HepG2 (cell line): Measurements from ENCODE around the gene CYP2W1. TPM values are rescaled to one million over a fixed set of nuclear protein-coding genes. Genes with fewer than 3 reads are reported as not detected.

Experiments
- BHLHE40 ChIP-seq: IDR thresholded peaks from 2 replicates; pipeline ENCODE4 v1.6.1; 2011; ENCODE audit warnings: low read length, improper control_type of control experiment
- HOXA3 ChIP-seq: sonication (generic); formaldehyde crosslinking; IDR thresholded peaks from 2 replicates; pipeline ENCODE4 v1.5.0; 2020; ENCODE audit warnings: missing genetic modification reagents
- JUND ChIP-seq: sonication (generic); formaldehyde crosslinking; IDR thresholded peaks from 2 replicates; pipeline ENCODE4 v1.8.0; 2022; ENCODE audit warnings: mild to moderate bottlenecking, missing genetic modification reagents
- MBNL3 ChIP-seq: fragments of 250-450 bp; sonication (Bioruptor Pico); conservative IDR thresholded peaks from 2 replicates; pipeline ENCODE4 v1.8.0; 2022; ENCODE audit warnings: mild to moderate bottlenecking, inconsistent platforms
- NR2F2 ChIP-seq: IDR thresholded peaks from 2 replicates; pipeline ENCODE4 v1.6.1; 2012; ENCODE audit warnings: low read depth, inconsistent platforms, borderline replicate concordance
- PRDM4 ChIP-seq: sonication (generic); formaldehyde crosslinking; IDR thresholded peaks from 2 replicates; pipeline ENCODE4 v1.9.0; 2021; ENCODE audit warnings: missing genetic modification reagents, borderline replicate concordance
- SP2 ChIP-seq: sonication (generic); formaldehyde crosslinking; IDR thresholded peaks from 2 replicates; pipeline ENCODE4 v1.5.1; 2020; ENCODE audit warnings: mild to moderate bottlenecking, missing genetic modification reagents
- SP5 ChIP-seq: IDR thresholded peaks from 2 replicates; pipeline ENCODE4 v1.6.1; 2016; ENCODE audit warnings: low read depth, borderline replicate concordance
- ZNF367 ChIP-seq: sonication (generic); formaldehyde crosslinking; IDR thresholded peaks from 2 replicates; pipeline ENCODE4 v1.4.0; 2020; ENCODE audit warnings: missing genetic modification reagents, borderline replicate concordance
- ZNF550 ChIP-seq: sonication (generic); formaldehyde crosslinking; IDR thresholded peaks from 2 replicates; pipeline ENCODE4 v1.4.0; 2020; ENCODE audit warnings: mild to moderate bottlenecking, missing genetic modification reagents, borderline replicate concordance
- ZNF878 ChIP-seq: sonication (generic); formaldehyde crosslinking; IDR thresholded peaks from 2 replicates; pipeline ENCODE4 v1.8.1; 2023; ENCODE audit warnings: mild to moderate bottlenecking, missing genetic modification reagents, moderate library complexity
- polyA plus RNA-seq, 8 experiments: library from polyadenylated mRNA; depleted of rRNA in 3 of 8; stranded (reverse) in 7 of 8; unstranded in 1 of 8; fragments of >200 nt; fragmentation: Illumina TruSeq in 4 of 8; extraction: Trizol in 4 of 8; gene quantifications; 2 replicates each; pipeline versions ENCODE4 v1.2.1 to v1.2.3, GENCODE V29; 2011 to 2016; ENCODE audit warnings: low read depth in 4 of 8, missing spikeins in 1 of 8, mixed read lengths in 1 of 8; ENCODE audit not compliant: insufficient read depth in 1 of 8
- total RNA-seq, 5 experiments: library from RNA; depleted of rRNA; stranded (reverse); fragments of >200 nt; fragmentation: Illumina TruSeq; extraction: Trizol; gene quantifications; 2 replicates each; pipeline ENCODE4 v1.2.3, GENCODE V29; 2016; ENCODE audit warnings: low read depth in 1 of 5
- TF ChIP-seq, protein P1 (sequence below): sonication (generic); formaldehyde crosslinking; IDR thresholded peaks from 2 replicates; pipeline ENCODE4 v1.5.1; 2020; ENCODE audit warnings: missing genetic modification reagents, mild to moderate bottlenecking, borderline replicate concordance
- TF ChIP-seq, protein P2 (sequence below): sonication (generic); formaldehyde crosslinking; IDR thresholded peaks from 2 replicates; pipeline ENCODE4 v1.4.0; 2020; ENCODE audit warnings: missing genetic modification reagents
- TF ChIP-seq, protein P3 (sequence below): sonication (generic); formaldehyde crosslinking; conservative IDR thresholded peaks from 2 replicates; pipeline ENCODE4 v1.4.0; 2020; ENCODE audit warnings: missing genetic modification reagents

The CYP2W1 gene
- total and polyA plus RNA-seq, 2 of the 13 experiments (the other 11 are each of a cell fraction or from before 2014, with no cell fraction given), result 19.5 to 31.7 TPM

- TF ChIP-seq, protein P1, sequence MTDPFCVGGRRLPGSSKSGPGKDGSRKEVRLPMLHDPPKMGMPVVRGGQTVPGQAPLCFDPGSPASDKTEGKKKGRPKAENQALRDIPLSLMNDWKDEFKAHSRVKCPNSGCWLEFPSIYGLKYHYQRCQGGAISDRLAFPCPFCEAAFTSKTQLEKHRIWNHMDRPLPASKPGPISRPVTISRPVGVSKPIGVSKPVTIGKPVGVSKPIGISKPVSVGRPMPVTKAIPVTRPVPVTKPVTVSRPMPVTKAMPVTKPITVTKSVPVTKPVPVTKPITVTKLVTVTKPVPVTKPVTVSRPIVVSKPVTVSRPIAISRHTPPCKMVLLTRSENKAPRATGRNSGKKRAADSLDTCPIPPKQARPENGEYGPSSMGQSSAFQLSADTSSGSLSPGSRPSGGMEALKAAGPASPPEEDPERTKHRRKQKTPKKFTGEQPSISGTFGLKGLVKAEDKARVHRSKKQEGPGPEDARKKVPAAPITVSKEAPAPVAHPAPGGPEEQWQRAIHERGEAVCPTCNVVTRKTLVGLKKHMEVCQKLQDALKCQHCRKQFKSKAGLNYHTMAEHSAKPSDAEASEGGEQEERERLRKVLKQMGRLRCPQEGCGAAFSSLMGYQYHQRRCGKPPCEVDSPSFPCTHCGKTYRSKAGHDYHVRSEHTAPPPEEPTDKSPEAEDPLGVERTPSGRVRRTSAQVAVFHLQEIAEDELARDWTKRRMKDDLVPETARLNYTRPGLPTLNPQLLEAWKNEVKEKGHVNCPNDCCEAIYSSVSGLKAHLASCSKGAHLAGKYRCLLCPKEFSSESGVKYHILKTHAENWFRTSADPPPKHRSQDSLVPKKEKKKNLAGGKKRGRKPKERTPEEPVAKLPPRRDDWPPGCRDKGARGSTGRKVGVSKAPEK (CRISPR knock-in tag), result no peak
- TF ChIP-seq ZNF878 (CRISPR knock-in tag) (no peak), NR2F2 (no peak), ZNF550 (CRISPR knock-in tag) (no peak), SP5 (CRISPR knock-in tag) (peak; percentile 50), SP2 (CRISPR knock-in tag) (no peak), BHLHE40 (no peak), MBNL3 (CRISPR knock-in tag) (no peak), PRDM4 (CRISPR knock-in tag) (no peak), HOXA3 (CRISPR knock-in tag) (peak; percentile 53; the same call in 1 of the 2 replicates), ZNF367 (CRISPR knock-in tag) (no peak), JUND (CRISPR knock-in tag) (peak; percentile 85)
- TF ChIP-seq, protein P2, sequence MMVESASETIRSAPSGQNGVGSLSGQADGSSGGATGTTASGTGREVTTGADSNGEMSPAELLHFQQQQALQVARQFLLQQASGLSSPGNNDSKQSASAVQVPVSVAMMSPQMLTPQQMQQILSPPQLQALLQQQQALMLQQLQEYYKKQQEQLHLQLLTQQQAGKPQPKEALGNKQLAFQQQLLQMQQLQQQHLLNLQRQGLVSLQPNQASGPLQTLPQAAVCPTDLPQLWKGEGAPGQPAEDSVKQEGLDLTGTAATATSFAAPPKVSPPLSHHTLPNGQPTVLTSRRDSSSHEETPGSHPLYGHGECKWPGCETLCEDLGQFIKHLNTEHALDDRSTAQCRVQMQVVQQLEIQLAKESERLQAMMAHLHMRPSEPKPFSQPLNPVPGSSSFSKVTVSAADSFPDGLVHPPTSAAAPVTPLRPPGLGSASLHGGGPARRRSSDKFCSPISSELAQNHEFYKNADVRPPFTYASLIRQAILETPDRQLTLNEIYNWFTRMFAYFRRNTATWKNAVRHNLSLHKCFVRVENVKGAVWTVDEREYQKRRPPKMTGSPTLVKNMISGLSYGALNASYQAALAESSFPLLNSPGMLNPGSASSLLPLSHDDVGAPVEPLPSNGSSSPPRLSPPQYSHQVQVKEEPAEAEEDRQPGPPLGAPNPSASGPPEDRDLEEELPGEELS (CRISPR knock-in tag), result peak; percentile 23; the same call in 1 of the 2 replicates
- TF ChIP-seq, protein P3, sequence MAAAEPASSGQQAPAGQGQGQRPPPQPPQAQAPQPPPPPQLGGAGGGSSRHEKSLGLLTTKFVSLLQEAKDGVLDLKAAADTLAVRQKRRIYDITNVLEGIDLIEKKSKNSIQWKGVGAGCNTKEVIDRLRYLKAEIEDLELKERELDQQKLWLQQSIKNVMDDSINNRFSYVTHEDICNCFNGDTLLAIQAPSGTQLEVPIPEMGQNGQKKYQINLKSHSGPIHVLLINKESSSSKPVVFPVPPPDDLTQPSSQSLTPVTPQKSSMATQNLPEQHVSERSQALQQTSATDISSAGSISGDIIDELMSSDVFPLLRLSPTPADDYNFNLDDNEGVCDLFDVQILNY (CRISPR knock-in tag), result no peak
Observed at GRCh38 chr7:1028775-1029636, 46.0 kb downstream of the CYP2W1 start (continued).
